ENCODE results near the gene RPS6KC1.
"Not testable (repeated sequence)": the region's sequence is repeated elsewhere in the genome, so short reads cannot be mapped to it uniquely, and the experiment has no call there.

Gene RPS6KC1

GRCh38 chr1:213281640-213282301, 230.7 kb downstream of the RPS6KC1 start:
- Mint-ChIP-seq H3K36me3 (peaks cover 6% of the 10 kb centered on the region), H3K27me3 (no peaks in the 10 kb centered on the region), H3K4me1 (no peaks in the 10 kb centered on the region), H3K9me3 (peaks cover 7% of the 10 kb centered on the region), H3K27ac (no peak overlapping the region), H3K4me3 (no peak overlapping the region)

GRCh38 chr1:213284626-213285025, 233.6 kb downstream of the RPS6KC1 start:
- Mint-ChIP-seq H3K4me1 (no peaks in the 10 kb centered on the region), H3K4me3 (no peak overlapping the region), H3K36me3 (peaks cover 6% of the 10 kb centered on the region), H3K27ac (no peak overlapping the region), H3K27me3 (no peaks in the 10 kb centered on the region), H3K9me3 (peaks cover 7% of the 10 kb centered on the region)

DNA sequence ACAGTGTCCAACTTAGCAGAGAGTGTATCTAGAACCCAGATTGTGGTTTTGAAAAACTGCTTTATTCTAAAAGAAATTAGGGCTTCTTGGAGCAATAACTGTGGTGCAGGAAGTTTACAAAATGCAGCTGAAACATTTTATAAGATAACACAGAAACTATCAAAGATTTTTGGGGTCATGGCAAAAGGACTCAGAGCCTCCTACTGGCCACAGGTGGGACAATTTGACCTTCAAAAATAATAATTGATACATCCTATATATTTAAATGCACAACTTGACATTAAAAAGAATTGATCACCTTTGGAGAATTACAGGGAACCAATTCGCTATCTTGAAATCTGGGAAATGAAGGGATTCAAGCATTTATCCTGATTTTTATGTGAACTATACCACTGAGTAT, 235.2 kb downstream of the RPS6KC1 start:
- Mint-ChIP-seq H3K9me3 (peaks cover 7% of the 10 kb centered on the region), H3K36me3 (peaks cover 6% of the 10 kb centered on the region), H3K4me1 (no peaks in the 10 kb centered on the region), H3K27ac (no peak overlapping the region), H3K4me3 (no peak overlapping the region), H3K27me3 (no peaks in the 10 kb centered on the region)

GRCh38 chr1:213287987-213288386, 236.9 kb downstream of the RPS6KC1 start:
- peaks cover 7% of the 10 kb centered on the region for H3K9me3 Mint-ChIP-seq
- H3K27me3 Mint-ChIP-seq = peaks cover 2% of the 10 kb centered on the region
- peaks cover 4% of the 10 kb centered on the region for H3K36me3 Mint-ChIP-seq
- no peak overlapping the region for H3K4me3 Mint-ChIP-seq
- no peaks in the 10 kb centered on the region for H3K4me1 Mint-ChIP-seq
- H3K27ac Mint-ChIP-seq = no peak overlapping the region

GRCh38 chr1:213291526-213291925, 240.5 kb downstream of the RPS6KC1 start:
- no peak overlapping the region for H3K4me3 Mint-ChIP-seq
- no peaks in the 10 kb centered on the region for H3K4me1 Mint-ChIP-seq
- H3K9me3 Mint-ChIP-seq = peaks cover 5% of the 10 kb centered on the region
- H3K27me3 Mint-ChIP-seq = peaks cover 2% of the 10 kb centered on the region
- no peaks in the 10 kb centered on the region for H3K36me3 Mint-ChIP-seq
- no peak overlapping the region for H3K27ac Mint-ChIP-seq

- peaks cover 5% of the 10 kb centered on the region for H3K9me3 Mint-ChIP-seq
- no peaks in the 10 kb centered on the region for H3K4me1 Mint-ChIP-seq
- H3K27ac Mint-ChIP-seq = no peak overlapping the region
- H3K36me3 Mint-ChIP-seq = no peaks in the 10 kb centered on the region
- H3K4me3 Mint-ChIP-seq = no peak overlapping the region
- H3K27me3 Mint-ChIP-seq = peaks cover 2% of the 10 kb centered on the region
Measured at GRCh38 chr1:213292614-213293013, 241.6 kb downstream of the RPS6KC1 start.

- peaks cover 9% of the 10 kb centered on the region for H3K9me3 Mint-ChIP-seq
- H3K27me3 Mint-ChIP-seq = peaks cover 2% of the 10 kb centered on the region
- no peak overlapping the region for H3K27ac Mint-ChIP-seq
- H3K36me3 Mint-ChIP-seq = peaks cover under 1% of the 10 kb centered on the region
- no peak overlapping the region for H3K4me3 Mint-ChIP-seq
- H3K4me1 Mint-ChIP-seq = no peaks in the 10 kb centered on the region
Measured at GRCh38 chr1:213295860-213296259, 244.8 kb downstream of the RPS6KC1 start.

DNA sequence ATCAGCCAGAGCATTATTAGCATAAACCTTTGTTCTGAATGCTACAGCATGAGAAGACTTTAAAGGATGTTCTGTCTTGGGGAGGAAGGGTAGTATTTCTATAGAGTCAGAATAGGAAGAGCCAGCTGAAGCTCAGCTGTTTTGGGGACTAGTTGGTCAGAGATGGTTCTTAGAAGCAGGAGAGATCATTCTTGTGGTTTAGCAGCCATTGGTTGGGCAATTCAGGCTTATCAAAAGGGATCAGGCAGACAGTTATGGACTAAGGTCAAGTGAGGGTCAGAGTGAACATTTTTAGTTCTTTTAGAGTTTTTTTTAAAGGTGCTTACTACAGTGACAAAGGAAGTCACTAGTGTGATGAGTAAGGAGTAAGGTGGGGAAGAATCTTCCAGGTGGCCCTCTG, 245.5 kb downstream of the RPS6KC1 start:
- peaks cover 3% of the 10 kb centered on the region for H3K36me3 Mint-ChIP-seq
- peaks cover 9% of the 10 kb centered on the region for H3K9me3 Mint-ChIP-seq
- H3K27me3 Mint-ChIP-seq = no peaks in the 10 kb centered on the region
- no peak overlapping the region for H3K4me3 Mint-ChIP-seq
- no peak overlapping the region for H3K27ac Mint-ChIP-seq
- no peaks in the 10 kb centered on the region for H3K4me1 Mint-ChIP-seq

GRCh38 chr1:213297021-213297420, 246.0 kb downstream of the RPS6KC1 start:
- no peaks in the 10 kb centered on the region for H3K27me3 Mint-ChIP-seq
- no peak overlapping the region for H3K4me3 Mint-ChIP-seq
- peaks cover 9% of the 10 kb centered on the region for H3K9me3 Mint-ChIP-seq
- peaks cover 3% of the 10 kb centered on the region for H3K36me3 Mint-ChIP-seq
- no peak overlapping the region for H3K27ac Mint-ChIP-seq
- no peaks in the 10 kb centered on the region for H3K4me1 Mint-ChIP-seq

DNA sequence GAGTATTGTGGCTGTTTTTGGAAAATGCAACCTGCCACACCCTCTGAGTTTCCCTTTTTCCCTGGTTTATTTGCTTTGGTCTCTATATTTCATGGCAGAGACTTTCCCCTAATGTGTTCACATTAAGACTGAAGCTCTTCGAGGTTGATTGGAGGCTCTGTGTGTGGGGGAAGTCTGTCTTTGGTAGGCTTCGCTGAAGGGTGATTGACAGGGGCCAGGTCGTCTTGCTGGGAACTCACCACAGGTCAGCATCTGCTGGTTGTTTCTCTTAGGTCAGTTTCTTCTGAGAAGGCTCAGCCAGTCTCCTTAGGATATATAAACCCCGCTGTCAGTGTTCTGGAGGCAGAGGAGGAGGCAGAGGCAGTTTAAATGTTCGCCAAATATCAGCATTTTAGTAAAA, 249.4 kb downstream of the RPS6KC1 start:
- H3K36me3 Mint-ChIP-seq = peaks cover 3% of the 10 kb centered on the region
- H3K27ac Mint-ChIP-seq = no peak overlapping the region
- no peaks in the 10 kb centered on the region for H3K4me1 Mint-ChIP-seq
- no peaks in the 10 kb centered on the region for H3K27me3 Mint-ChIP-seq
- no peak overlapping the region for H3K4me3 Mint-ChIP-seq
- H3K9me3 Mint-ChIP-seq = peaks cover 4% of the 10 kb centered on the region

DNA sequence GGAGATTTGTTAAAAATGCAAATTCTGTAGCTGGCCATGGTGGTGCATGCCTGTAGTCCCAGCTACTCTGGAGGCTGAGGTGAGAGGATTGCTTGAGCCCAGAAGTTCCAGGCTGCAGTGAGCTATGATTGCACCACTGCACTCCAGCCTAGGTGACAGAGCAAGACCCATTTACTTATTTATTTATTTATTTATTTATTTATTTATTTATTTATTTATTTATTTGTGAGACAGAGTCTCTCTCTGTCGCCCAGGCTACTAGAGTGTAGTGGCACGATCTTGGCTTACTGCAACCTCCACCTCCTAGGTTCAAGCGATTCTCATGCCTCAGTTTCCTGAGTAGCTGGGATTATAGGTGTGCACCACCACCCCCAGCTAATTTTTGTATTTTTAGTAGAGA, 250.5 kb downstream of the RPS6KC1 start:
- H3K9me3 Mint-ChIP-seq, H3K4me1 Mint-ChIP-seq, H3K27ac Mint-ChIP-seq, H3K4me3 Mint-ChIP-seq, H3K27me3 Mint-ChIP-seq, H3K36me3 Mint-ChIP-seq: not testable (repeated sequence)

DNA sequence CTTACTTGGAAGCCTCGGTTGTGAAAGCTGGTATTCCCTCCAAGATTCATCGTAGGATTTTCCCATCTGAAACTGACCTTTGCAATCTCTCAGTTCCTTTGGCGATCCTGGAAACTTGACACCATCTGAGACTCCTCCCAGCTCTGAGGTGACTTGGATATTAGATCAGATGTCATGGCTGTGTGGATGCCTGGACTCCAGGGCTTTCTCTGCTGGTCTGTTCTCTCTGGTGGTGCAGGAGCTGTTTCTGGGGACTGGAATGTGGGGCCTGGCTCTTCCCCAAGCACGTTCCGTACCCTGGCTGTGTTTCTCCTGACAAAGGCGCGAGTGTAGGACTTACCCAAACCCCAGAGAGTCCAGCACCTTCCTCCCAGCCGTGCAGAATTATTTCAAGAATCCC, 252.2 kb downstream of the RPS6KC1 start:
- Mint-ChIP-seq H3K4me1 (no peaks in the 10 kb centered on the region), H3K27me3 (no peaks in the 10 kb centered on the region), H3K9me3 (peaks cover 4% of the 10 kb centered on the region), H3K27ac (no peak overlapping the region), H3K36me3 (peaks cover 3% of the 10 kb centered on the region), H3K4me3 (no peak overlapping the region)

DNA sequence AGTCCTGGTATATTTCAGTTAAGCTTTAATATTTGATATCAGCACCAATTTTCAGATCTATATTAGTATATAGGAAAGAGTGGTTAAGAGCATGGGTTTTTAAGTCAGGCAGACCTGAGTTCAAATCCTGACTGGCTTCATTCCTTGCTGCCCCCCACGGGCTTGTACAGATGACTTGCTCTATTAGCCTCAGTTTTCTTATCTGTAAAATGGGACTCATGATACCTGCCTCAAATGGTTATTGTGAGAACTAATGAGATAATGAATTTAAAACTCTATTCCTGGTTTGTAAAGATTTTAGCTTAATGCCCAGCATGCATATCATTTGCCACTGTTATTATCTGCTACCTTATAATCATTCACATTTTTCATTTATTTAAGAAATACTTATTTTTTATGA, 264.5 kb downstream of the RPS6KC1 start:
- H3K9me3 Mint-ChIP-seq = peaks cover 5% of the 10 kb centered on the region
- H3K4me3 Mint-ChIP-seq = no peak overlapping the region
- peaks cover 9% of the 10 kb centered on the region for H3K27me3 Mint-ChIP-seq
- H3K4me1 Mint-ChIP-seq = no peaks in the 10 kb centered on the region
- H3K27ac Mint-ChIP-seq = no peak overlapping the region
- H3K36me3 Mint-ChIP-seq = peaks cover 5% of the 10 kb centered on the region

DNA sequence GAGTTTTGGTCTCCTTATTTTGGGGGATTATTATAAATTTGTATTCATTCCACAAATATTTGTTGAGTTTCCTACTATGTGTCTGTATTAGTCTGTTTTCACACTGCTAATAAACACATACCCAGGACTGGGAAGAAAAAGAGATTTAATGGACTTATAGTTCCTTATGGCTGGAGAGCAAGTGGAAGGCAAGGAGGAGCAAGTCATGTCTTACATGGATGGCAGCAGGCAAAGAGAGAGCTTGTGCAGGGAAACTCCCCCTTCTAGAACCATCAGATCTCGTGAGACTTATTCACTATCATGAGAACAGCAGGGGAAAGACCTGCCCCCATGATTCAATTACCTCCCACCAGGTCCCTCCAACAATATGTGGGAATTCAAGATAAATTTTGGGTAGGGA, 267.4 kb downstream of the RPS6KC1 start:
- H3K4me1 Mint-ChIP-seq, H3K4me3 Mint-ChIP-seq, H3K9me3 Mint-ChIP-seq, H3K27ac Mint-ChIP-seq, H3K27me3 Mint-ChIP-seq, H3K36me3 Mint-ChIP-seq: not testable (repeated sequence)

DNA sequence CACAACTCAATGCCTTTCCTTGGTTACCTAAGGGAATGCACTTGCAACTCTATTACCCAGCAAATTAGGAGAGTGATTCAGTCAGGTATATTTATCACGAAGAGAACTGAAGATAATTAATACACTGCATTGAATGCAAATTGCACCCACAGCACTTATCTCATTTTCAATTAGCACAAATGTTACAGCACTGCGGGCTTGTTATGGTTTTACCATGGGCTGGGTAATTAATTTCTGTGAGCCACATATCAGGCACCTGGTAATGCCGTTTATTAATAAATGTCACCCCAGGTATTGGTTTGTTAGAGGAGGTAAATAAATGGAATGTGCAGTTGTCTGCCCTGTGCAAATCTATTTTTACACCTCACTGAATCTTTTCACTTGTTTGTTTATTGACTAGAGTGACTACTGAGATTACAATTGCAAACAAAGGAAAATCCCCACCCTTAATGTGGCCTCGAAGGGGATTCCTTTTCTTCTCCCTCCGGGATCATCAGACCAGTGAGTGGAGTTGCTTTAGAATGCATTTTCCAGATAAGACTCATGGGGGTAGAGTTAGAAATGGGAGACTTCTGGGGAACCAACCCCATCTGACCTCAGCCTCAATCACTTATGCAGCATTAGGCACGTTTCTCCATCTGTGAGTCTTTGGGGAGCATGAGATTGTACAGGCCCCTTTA, 269.3 kb downstream of the RPS6KC1 start:
- H3K4me3 Mint-ChIP-seq = no peak overlapping the region
- H3K36me3 Mint-ChIP-seq = peaks cover 1% of the 10 kb centered on the region
- no peak overlapping the region for H3K27ac Mint-ChIP-seq
- H3K4me1 Mint-ChIP-seq = no peaks in the 10 kb centered on the region
- peaks cover 9% of the 10 kb centered on the region for H3K27me3 Mint-ChIP-seq
- peaks cover 5% of the 10 kb centered on the region for H3K9me3 Mint-ChIP-seq

Measured in activated naive CD4-positive, alpha-beta T cell treated with anti-CD3 and anti-CD28 coated beads, Interleukin-2, amount 50 U/mL, for 24 hours (primary cell).